ENCODE data around the gene PCDHGA7. TPM values are rescaled to one million over a fixed set of nuclear protein-coding genes. Genes with fewer than 3 reads are reported as not detected.
"Not testable (repeated sequence)": the region's sequence is repeated elsewhere in the genome, so short reads cannot be mapped to it uniquely, and the experiment has no call there.

PCDHGA7 gene
- not detected for total RNA-seq

GRCh38 chr5:141382469-141383294 lies at the start of gene PCDHGA7:
Gene PCDHGA7, plus strand, starts transcription at chr5:141382742. Its CDS starts 158 bp downstream, at chr5:141382900.
- H3K9me3 Mint-ChIP-seq (ENCODE audit: low read depth) = peaks cover 27% of the 10 kb centered on the region
- H3K4me1 Mint-ChIP-seq = no peaks in the 10 kb centered on the region
- ChIA-PET CTCF (interaction anchor here (0.7 kb wide), 1 partner anchor 187 kb away, joined by 3 read pairs; no protein-coding TSS in a partner anchor), POLR2A (no interaction called here)
- ATAC-seq = no peak
- H3K27ac Mint-ChIP-seq = no peak within 1 kb of the TSS
- H3K36me3 Mint-ChIP-seq (ENCODE audit: low read depth) = peaks cover 10% of the 10 kb centered on the region
- peaks cover 64% of the 10 kb centered on the region for H3K27me3 Mint-ChIP-seq
- DNase-seq = no peak
- H3K4me3 Mint-ChIP-seq = peak within 1 kb of the TSS; percentile 47
- intact Hi-C loops (cut with DNase I, micrococcal nuclease) = no loop called here

GRCh38 chr5:141338538-141339306 lies 43.8 kb upstream of the PCDHGA7 start, which contains the start of gene PCDHGA2:
Gene PCDHGA2, plus strand, starts transcription at chr5:141338760.
- H3K4me1 Mint-ChIP-seq = no peaks in the 10 kb centered on the region
- intact Hi-C loops (cut with DNase I, micrococcal nuclease) = no loop called here
- CTCF ChIA-PET = interaction anchor here (0.6 to 3.4 kb wide), 14 partner anchors 11 to 225 kb away, joined by 3 to 22 read pairs (median 4); partner anchors contain the start of genes PCDHGA10, PCDHGA11, PCDHGA5 and PCDHGA8
- no peak for ATAC-seq
- peak within 1 kb of the TSS; percentile 15 for H3K4me3 Mint-ChIP-seq
- POLR2A ChIA-PET = no interaction called here
- H3K27ac Mint-ChIP-seq = no peak within 1 kb of the TSS
- DNase-seq = peak; percentile 39
- H3K27me3 Mint-ChIP-seq = peaks cover 65% of the 10 kb centered on the region
- H3K36me3 Mint-ChIP-seq (ENCODE audit: low read depth) = peaks cover 22% of the 10 kb centered on the region
- H3K9me3 Mint-ChIP-seq (ENCODE audit: low read depth) = peaks cover 46% of the 10 kb centered on the region

GRCh38 chr5:141340781-141341354 lies 41.7 kb upstream of the PCDHGA7 start:
- POLR2A ChIA-PET, H3K4me3 Mint-ChIP-seq, H3K27ac Mint-ChIP-seq, H3K4me1 Mint-ChIP-seq, DNase-seq, ATAC-seq: not testable (repeated sequence)
- Mint-ChIP-seq H3K27me3 (peaks cover 68% of the 10 kb centered on the region), H3K9me3 (ENCODE audit: low read depth) (peaks cover 52% of the 10 kb centered on the region), H3K36me3 (ENCODE audit: low read depth) (peaks cover 31% of the 10 kb centered on the region)
- intact Hi-C loops (cut with DNase I, micrococcal nuclease) = loop anchor here in 1 of 2 experiments (10.0 kb wide), 1 partner anchor 236 kb away; the partner anchor contains the start of gene PCDHB3
- CTCF ChIA-PET = interaction anchor here (3.4 kb wide), 1 partner anchor 13 kb away, joined by 22 read pairs; no protein-coding TSS in a partner anchor

GRCh38 chr5:141342773-141343172 lies 39.8 kb upstream of the PCDHGA7 start:
- ChIA-PET POLR2A (no interaction called here), CTCF (interaction anchor here (0.6 to 2.4 kb wide), 4 partner anchors 22 to 642 kb away, joined by 3 to 9 read pairs (median 4); partner anchors contain the start of genes PCDHGA10, TAF7 and ZMAT2)
- Mint-ChIP-seq H3K4me1 (no peaks in the 10 kb centered on the region), H3K27ac (no peak overlapping the region), H3K27me3 (peaks cover 65% of the 10 kb centered on the region), H3K4me3 (no peak overlapping the region), H3K9me3 (ENCODE audit: low read depth) (peaks cover 47% of the 10 kb centered on the region), H3K36me3 (ENCODE audit: low read depth) (peaks cover 33% of the 10 kb centered on the region)
- intact Hi-C loops (cut with DNase I, micrococcal nuclease) = loop anchor here in 1 of 2 experiments (10.0 kb wide), 1 partner anchor 238 kb away; the partner anchor contains the start of gene PCDHB3
- DNase-seq = no peak
- no peak for ATAC-seq

GRCh38 chr5:141343242-141343952 lies 39.1 kb upstream of the PCDHGA7 start, which contains the start of gene PCDHGA3:
Gene PCDHGA3, plus strand, starts transcription at chr5:141343829. Its CDS starts 205 bp downstream, at chr5:141344034.
- Mint-ChIP-seq H3K4me3 (peak within 1 kb of the TSS; percentile 43), H3K4me1 (no peaks in the 10 kb centered on the region), H3K27me3 (peaks cover 62% of the 10 kb centered on the region), H3K27ac (no peak within 1 kb of the TSS), H3K36me3 (ENCODE audit: low read depth) (peaks cover 27% of the 10 kb centered on the region), H3K9me3 (ENCODE audit: low read depth) (peaks cover 41% of the 10 kb centered on the region)
- intact Hi-C loops (cut with DNase I, micrococcal nuclease) = loop anchor here in 1 of 2 experiments (10.0 kb wide), 1 partner anchor 239 kb away; the partner anchor contains the start of gene PCDHB3
- ATAC-seq (no peak), DNase-seq (peak; percentile 43)
- ChIA-PET CTCF (interaction anchor here (0.6 to 2.4 kb wide), 12 partner anchors 9 to 195 kb away, joined by 3 to 10 read pairs (median 4); partner anchors contain the start of genes PCDHGA1, PCDHGA10, PCDHGA12 and TAF7), POLR2A (no interaction called here)

GRCh38 chr5:141343953-141344463 lies 38.5 kb upstream of the PCDHGA7 start:
- POLR2A ChIA-PET = no interaction called here
- CTCF ChIA-PET = interaction anchor here (0.6 to 2.4 kb wide), 14 partner anchors 9 to 642 kb away, joined by 3 to 10 read pairs (median 4); partner anchors contain the start of genes PCDHGA1, PCDHGA10, PCDHGA12 and TAF7
- ATAC-seq (no peak), DNase-seq (no peak)
- Mint-ChIP-seq H3K27me3 (peaks cover 61% of the 10 kb centered on the region), H3K27ac (no peak overlapping the region), H3K4me3 (peak overlapping the region; percentile 43), H3K4me1 (no peaks in the 10 kb centered on the region), H3K9me3 (ENCODE audit: low read depth) (peaks cover 35% of the 10 kb centered on the region), H3K36me3 (ENCODE audit: low read depth) (peaks cover 25% of the 10 kb centered on the region)
- intact Hi-C loops (cut with DNase I, micrococcal nuclease) = loop anchor here in 1 of 2 experiments (10.0 kb wide), 1 partner anchor 239 kb away; the partner anchor contains the start of gene PCDHB3

- ChIA-PET CTCF (interaction anchor here (2.2 kb wide), 1 partner anchor 15 kb away, joined by 6 read pairs; the partner anchor contains the start of gene PCDHGA1), POLR2A (no interaction called here)
- H3K27me3 Mint-ChIP-seq = peaks cover 60% of the 10 kb centered on the region
- peaks cover 31% of the 10 kb centered on the region for H3K9me3 Mint-ChIP-seq (ENCODE audit: low read depth)
- ATAC-seq (no peak), DNase-seq (no peak)
- peaks cover 23% of the 10 kb centered on the region for H3K36me3 Mint-ChIP-seq (ENCODE audit: low read depth)
- H3K27ac Mint-ChIP-seq = no peak overlapping the region
- intact Hi-C loops (cut with DNase I, micrococcal nuclease) = loop anchor here in 1 of 2 experiments (10.0 kb wide), 1 partner anchor 241 kb away; the partner anchor contains the start of gene PCDHB3
- H3K4me1 Mint-ChIP-seq = no peaks in the 10 kb centered on the region
- no peak overlapping the region for H3K4me3 Mint-ChIP-seq
Measured at GRCh38 chr5:141345327-141345726, 37.2 kb upstream of the PCDHGA7 start.

GRCh38 chr5:141346017-141346416 lies 36.5 kb upstream of the PCDHGA7 start:
- H3K4me1 Mint-ChIP-seq, H3K27ac Mint-ChIP-seq, ATAC-seq, H3K4me3 Mint-ChIP-seq, POLR2A ChIA-PET, DNase-seq: not testable (repeated sequence)
- Mint-ChIP-seq H3K27me3 (peaks cover 64% of the 10 kb centered on the region), H3K36me3 (ENCODE audit: low read depth) (peaks cover 23% of the 10 kb centered on the region), H3K9me3 (ENCODE audit: low read depth) (peaks cover 31% of the 10 kb centered on the region)
- CTCF ChIA-PET = interaction anchor here (0.6 kb wide), 1 partner anchor 221 kb away, joined by 4 read pairs; no protein-coding TSS in a partner anchor
- intact Hi-C loops (cut with DNase I, micrococcal nuclease) = loop anchor here in 1 of 2 experiments (10.0 kb wide), 1 partner anchor 241 kb away; the partner anchor contains the start of gene PCDHB3

- H3K27ac Mint-ChIP-seq = no peak within 1 kb of the TSS
- intact Hi-C loops (cut with DNase I, micrococcal nuclease) = loop anchor here (1.0 to 10.0 kb wide), 2 partner anchors 12 to 245 kb away; partner anchors contain the start of gene PCDHB3 (in 1 of the 2)
- CTCF ChIA-PET = interaction anchor here (0.7 to 1.6 kb wide), 6 partner anchors 12 to 208 kb away, joined by 3 to 6 read pairs (median 4); partner anchors contain the start of genes PCDHGA10, PCDHGA12, PCDHGA2 and PCDHGB3
- DNase-seq = peak; percentile 68
- peaks cover 63% of the 10 kb centered on the region for H3K27me3 Mint-ChIP-seq
- H3K9me3 Mint-ChIP-seq (ENCODE audit: low read depth) = peaks cover 20% of the 10 kb centered on the region
- H3K36me3 Mint-ChIP-seq (ENCODE audit: low read depth) = peaks cover 17% of the 10 kb centered on the region
- peak; percentile 71 for ATAC-seq
- H3K4me1 Mint-ChIP-seq = no peaks in the 10 kb centered on the region
- POLR2A ChIA-PET = no interaction called here
- H3K4me3 Mint-ChIP-seq = peak within 1 kb of the TSS; percentile 31
Measured at GRCh38 chr5:141349917-141350619, 32.5 kb upstream of the PCDHGA7 start, which contains the start of gene PCDHGB1. Gene PCDHGB1, plus strand, starts transcription at chr5:141350099. Its CDS starts 162 bp downstream, at chr5:141350261.

Measured in activated CD4-positive, alpha-beta T cell treated with anti-CD3 and anti-CD28 coated beads for 36 hours (primary cell).